Liver (tissue), 9 donors: ENCODE measurements around the gene WIZ. TPM values are rescaled to one million over a fixed set of nuclear protein-coding genes. Genes with fewer than 3 reads are reported as not detected.

Source experiments
- DNase-seq: peaks from one replicate; pipeline ENCODE4 v3.0.0-alpha.2; 2017; ENCODE audit warnings: low spot score
- H3K27ac ChIP-seq, 2 donors: one replicate each; pipeline ENCODE4 v1.7.0; 2013; ENCODE audit warnings: inconsistent platforms in 2 of 2, low read length in 2 of 2, control low read depth in 1 of 2, low read depth in 1 of 2, mild to moderate bottlenecking in 1 of 2
- H3K27me3 ChIP-seq, 4 donors: one replicate each; pipeline versions ENCODE4 v1.6.1 to v1.7.0; 2013; ENCODE audit warnings: low read length in 3 of 4, inconsistent platforms in 1 of 4, mild to moderate bottlenecking in 1 of 4, moderate library complexity in 1 of 4; ENCODE audit not compliant: control insufficient read depth in 4 of 4, insufficient read depth in 4 of 4
- H3K36me3 ChIP-seq, 4 donors: one replicate each; pipeline versions ENCODE4 v1.6.1 to v1.7.0; 2013; ENCODE audit warnings: low read length in 3 of 4, mild to moderate bottlenecking in 3 of 4, low read depth in 1 of 4, moderate library complexity in 1 of 4; ENCODE audit not compliant: control insufficient read depth in 4 of 4, insufficient read depth in 3 of 4
- H3K4me1 ChIP-seq, 4 donors: one replicate each; pipeline versions ENCODE4 v1.6.1 to v1.7.0; 2013; ENCODE audit warnings: low read length in 3 of 4, mild to moderate bottlenecking in 3 of 4, moderate library complexity in 1 of 4; ENCODE audit not compliant: control insufficient read depth in 4 of 4, insufficient read depth in 4 of 4
- H3K4me3 ChIP-seq, 3 donors: one replicate each; pipeline versions ENCODE4 v1.6.1 to v1.7.0; 2013; ENCODE audit warnings: low read length in 3 of 3, control low read depth in 1 of 3, low read depth in 1 of 3, mild to moderate bottlenecking in 1 of 3
- H3K9ac ChIP-seq, 2 donors: one replicate each; pipeline ENCODE4 v1.7.0; 2013; ENCODE audit warnings: low read length in 2 of 2, mild to moderate bottlenecking in 2 of 2, moderate library complexity in 2 of 2, control low read depth in 1 of 2, low read depth in 1 of 2
- H3K9me3 ChIP-seq, 4 donors: one replicate each; pipeline versions ENCODE4 v1.6.1 to v1.7.0; 2013; ENCODE audit warnings: low read length in 3 of 4; ENCODE audit not compliant: control insufficient read depth in 4 of 4
- EGR1 ChIP-seq, 2 donors: IDR thresholded peaks; 2 replicates each; pipeline ENCODE4 v1.6.1; 2016 to 2018; ENCODE audit warnings: antibody characterized with exemption in 2 of 2, low read depth in 2 of 2
- FOXA1 ChIP-seq: IDR thresholded peaks from 2 replicates; pipeline ENCODE4 v1.6.1; 2016; ENCODE audit warnings: antibody characterized with exemption
- FOXA2 ChIP-seq: IDR thresholded peaks from 2 replicates; pipeline ENCODE4 v1.6.1; 2016; ENCODE audit warnings: antibody characterized with exemption
- HNF4A ChIP-seq, 2 donors: conservative IDR thresholded peaks; 2 replicates each; pipeline ENCODE4 v1.6.1; 2016; ENCODE audit warnings: antibody characterized with exemption in 2 of 2, mild to moderate bottlenecking in 2 of 2
- HNF4G ChIP-seq: IDR thresholded peaks from 2 replicates; pipeline ENCODE4 v1.6.1; 2016; ENCODE audit warnings: antibody characterized with exemption
- JUND ChIP-seq, 2 donors: IDR thresholded peaks; 2 replicates each; pipeline ENCODE4 v1.6.1; 2016; ENCODE audit warnings: antibody characterized with exemption in 2 of 2
- MAX ChIP-seq: IDR thresholded peaks from 2 replicates; pipeline ENCODE4 v1.6.1; 2016; ENCODE audit warnings: antibody characterized with exemption
- NR2F2 ChIP-seq: IDR thresholded peaks from 2 replicates; pipeline ENCODE4 v1.6.1; 2016; ENCODE audit warnings: antibody characterized with exemption
- RXRA ChIP-seq, 2 donors: IDR thresholded peaks; 2 replicates each; pipeline ENCODE4 v1.6.1; 2017 to 2018; ENCODE audit warnings: antibody characterized with exemption in 2 of 2, mild to moderate bottlenecking in 1 of 2
- SP1 ChIP-seq: IDR thresholded peaks from 2 replicates; pipeline ENCODE4 v1.6.1; 2018; ENCODE audit warnings: antibody characterized with exemption, mild to moderate bottlenecking
- TAF1 ChIP-seq: conservative IDR thresholded peaks from 2 replicates; pipeline ENCODE4 v1.6.1; 2016; ENCODE audit warnings: antibody characterized with exemption, mild to moderate bottlenecking
- YY1 ChIP-seq: IDR thresholded peaks from 2 replicates; pipeline ENCODE4 v1.6.1; 2016; ENCODE audit warnings: antibody characterized with exemption, mild to moderate bottlenecking
- WGBS: extraction: QIAGEN DNeasy Blood & Tissue Kit; methylation state at CpG from one replicate; pipeline ENCODE4 v1.1.7; 2013; 5-methylcytosine and 5-hydroxymethylcytosine counted together
- polyA plus RNA-seq, 2 donors: library from polyadenylated mRNA; stranded (reverse) in 1 of 2; unstranded in 1 of 2; fragments of 200-250 nt in 1 of 2; fragments of >200 nt in 1 of 2; fragmentation: Nextera tagmentation in 1 of 2; extraction: Ambion mirVana in 1 of 2; gene quantifications; one replicate each; pipeline versions ENCODE4 v1.2.1 to v1.2.3, GENCODE V29; 2013 to 2015
- total RNA-seq, 2 donors: library from RNA; depleted of rRNA; stranded (reverse); fragments of >200 nt; gene quantifications; one replicate each; pipeline ENCODE4 v1.2.3, GENCODE V29; 2014
- TF ChIP-seq, protein P1 (sequence below): IDR thresholded peaks from 2 replicates; pipeline ENCODE4 v1.6.1; 2016; ENCODE audit warnings: antibody characterized with exemption, mild to moderate bottlenecking
- TF ChIP-seq, protein P2 (sequence below): IDR thresholded peaks from 2 replicates; pipeline ENCODE4 v1.6.1; 2016; ENCODE audit warnings: antibody characterized with exemption
- TF ChIP-seq, protein P3 (sequence below): fragments of 150-350 bp; IDR thresholded peaks from 2 replicates; pipeline ENCODE4 v1.5.1; 2017; ENCODE audit warnings: improper control_type of control experiment, low read depth, low read length; ENCODE audit not compliant: missing input control
- donor health status: healthy.
- donor health status: healthy.
- donor health status: healthy.
- donor health status: healthy.
- donor health status: healthy.

Gene WIZ
- total and polyA plus RNA-seq, 4 donors = 3.8 to 12.7 (median 8.6) TPM

GRCh38 chr19:15432018-15432494 lies 17.7 kb downstream of the WIZ start:
- TF ChIP-seq JUND (IDR thresholded peaks at IDR 0.05) = no peak
- TF ChIP-seq FOXA1 = no peak
- TF ChIP-seq HNF4A (conservative IDR thresholded peaks at IDR 0.05) = no peak
- TF ChIP-seq, protein P1, sequence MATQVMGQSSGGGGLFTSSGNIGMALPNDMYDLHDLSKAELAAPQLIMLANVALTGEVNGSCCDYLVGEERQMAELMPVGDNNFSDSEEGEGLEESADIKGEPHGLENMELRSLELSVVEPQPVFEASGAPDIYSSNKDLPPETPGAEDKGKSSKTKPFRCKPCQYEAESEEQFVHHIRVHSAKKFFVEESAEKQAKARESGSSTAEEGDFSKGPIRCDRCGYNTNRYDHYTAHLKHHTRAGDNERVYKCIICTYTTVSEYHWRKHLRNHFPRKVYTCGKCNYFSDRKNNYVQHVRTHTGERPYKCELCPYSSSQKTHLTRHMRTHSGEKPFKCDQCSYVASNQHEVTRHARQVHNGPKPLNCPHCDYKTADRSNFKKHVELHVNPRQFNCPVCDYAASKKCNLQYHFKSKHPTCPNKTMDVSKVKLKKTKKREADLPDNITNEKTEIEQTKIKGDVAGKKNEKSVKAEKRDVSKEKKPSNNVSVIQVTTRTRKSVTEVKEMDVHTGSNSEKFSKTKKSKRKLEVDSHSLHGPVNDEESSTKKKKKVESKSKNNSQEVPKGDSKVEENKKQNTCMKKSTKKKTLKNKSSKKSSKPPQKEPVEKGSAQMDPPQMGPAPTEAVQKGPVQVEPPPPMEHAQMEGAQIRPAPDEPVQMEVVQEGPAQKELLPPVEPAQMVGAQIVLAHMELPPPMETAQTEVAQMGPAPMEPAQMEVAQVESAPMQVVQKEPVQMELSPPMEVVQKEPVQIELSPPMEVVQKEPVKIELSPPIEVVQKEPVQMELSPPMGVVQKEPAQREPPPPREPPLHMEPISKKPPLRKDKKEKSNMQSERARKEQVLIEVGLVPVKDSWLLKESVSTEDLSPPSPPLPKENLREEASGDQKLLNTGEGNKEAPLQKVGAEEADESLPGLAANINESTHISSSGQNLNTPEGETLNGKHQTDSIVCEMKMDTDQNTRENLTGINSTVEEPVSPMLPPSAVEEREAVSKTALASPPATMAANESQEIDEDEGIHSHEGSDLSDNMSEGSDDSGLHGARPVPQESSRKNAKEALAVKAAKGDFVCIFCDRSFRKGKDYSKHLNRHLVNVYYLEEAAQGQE = no peak
- TF ChIP-seq NR2F2 = no peak
- TF ChIP-seq SP1 = no peak
- TF ChIP-seq MAX = no peak
- TF ChIP-seq RXRA (IDR thresholded peaks at IDR 0.05) = no peak
- no peak for TF ChIP-seq TAF1
- TF ChIP-seq, protein P2, sequence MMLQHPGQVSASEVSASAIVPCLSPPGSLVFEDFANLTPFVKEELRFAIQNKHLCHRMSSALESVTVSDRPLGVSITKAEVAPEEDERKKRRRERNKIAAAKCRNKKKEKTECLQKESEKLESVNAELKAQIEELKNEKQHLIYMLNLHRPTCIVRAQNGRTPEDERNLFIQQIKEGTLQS = no peak
- no peak for TF ChIP-seq EGR1 (IDR thresholded peaks at IDR 0.05; ENCODE audit: low read depth in 2 of 2)
- under 1% methylated on average over 44 of the region's 44 CpGs for WGBS
- Histone ChIP-seq H3K9me3 (no peaks in the 10 kb centered on the region), H3K4me1 (peaks cover 9 to 47% (median 33%) of the 10 kb centered on the region in 4 donors), H3K36me3 (peaks cover 0 to 11% (median under 1%) of the 10 kb centered on the region in 4 donors), H3K4me3 (peak overlapping the region; percentile 80 to 95 (median 94)), H3K27ac (peak overlapping the region; percentile 68 to 78), H3K9ac (peak overlapping the region; percentile 63 to 80), H3K27me3 (no peaks in the 10 kb centered on the region)
- no peak for DNase-seq

DNA sequence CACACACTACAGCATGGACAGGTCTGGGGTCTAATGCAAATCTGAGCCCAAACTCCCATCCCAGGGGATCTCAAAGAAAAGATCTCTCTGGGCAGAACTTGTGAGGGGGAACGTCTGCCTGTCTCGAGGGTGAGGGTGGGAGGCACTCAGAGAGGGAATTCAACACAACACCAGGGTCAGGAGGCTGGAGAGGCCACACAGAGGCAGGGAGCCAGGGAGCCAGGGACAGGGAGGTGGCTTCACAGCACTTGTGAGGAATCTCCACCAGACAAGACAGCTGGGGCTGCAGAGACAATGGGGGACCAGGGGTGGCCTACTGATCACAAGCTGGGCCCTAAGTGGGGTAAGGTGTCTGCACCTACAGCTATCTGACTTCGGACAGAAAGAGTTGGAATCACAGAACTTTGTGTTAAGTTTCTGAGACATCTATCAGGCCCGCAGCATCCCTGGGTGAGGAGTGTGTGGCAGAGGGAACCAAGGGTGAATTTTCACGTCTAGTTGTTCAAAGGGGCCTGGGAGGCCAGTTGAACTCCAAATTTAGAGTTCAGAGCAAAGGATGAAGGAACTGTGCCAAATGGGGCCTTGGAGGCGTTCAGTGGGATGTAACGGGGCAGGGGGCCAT lies 18.2 kb downstream of the WIZ start:
- peak overlapping the region; percentile 80 to 95 (median 94) for H3K4me3 ChIP-seq
- peak overlapping the region; percentile 68 to 78 for H3K27ac ChIP-seq
- no peaks in the 10 kb centered on the region for H3K9me3 ChIP-seq
- H3K27me3 ChIP-seq = no peaks in the 10 kb centered on the region
- peaks cover 0 to 15% (median 2%) of the 10 kb centered on the region in 4 donors for H3K36me3 ChIP-seq
- TF ChIP-seq RXRA (IDR thresholded peaks at IDR 0.05) (no peak), YY1 (no peak), JUND (IDR thresholded peaks at IDR 0.05) (no peak), SP1 (no peak)
- peak overlapping the region; percentile 63 to 80 for H3K9ac ChIP-seq
- no peak for DNase-seq
- peaks cover 12 to 52% (median 37%) of the 10 kb centered on the region in 4 donors for H3K4me1 ChIP-seq
- 19% methylated on average over 7 of the region's 7 CpGs for WGBS

DNA sequence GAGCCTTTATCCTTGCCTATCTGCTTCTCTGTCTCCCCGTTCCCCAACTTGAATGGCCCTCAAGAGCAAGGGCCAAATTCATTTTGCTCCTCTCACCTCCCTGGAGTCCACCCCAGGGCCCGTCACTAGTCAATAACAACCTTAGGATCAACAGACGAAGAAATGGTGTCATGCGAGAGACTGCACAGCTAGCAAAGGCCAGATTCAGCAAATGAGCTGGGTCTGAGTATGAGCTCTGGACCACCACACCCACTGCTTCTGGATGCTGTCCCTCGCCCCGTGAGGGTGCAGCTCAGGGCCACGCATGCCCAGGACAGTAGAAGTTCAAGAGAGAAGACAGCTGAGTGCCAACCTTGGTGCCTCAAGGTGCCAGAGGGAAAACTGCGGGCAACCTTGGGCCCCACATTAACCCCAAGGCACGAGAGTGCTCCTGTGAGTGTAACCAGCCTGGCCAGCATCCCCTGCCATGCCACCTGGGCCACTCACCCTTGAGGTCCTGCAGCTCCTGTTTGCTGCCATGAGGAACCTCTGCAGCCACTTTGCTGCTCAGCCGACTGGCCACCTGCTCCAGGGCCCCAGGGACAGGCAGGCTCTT lies 19.1 kb downstream of the WIZ start:
- peak overlapping the region in 1 of 3 donors; percentile 94 for H3K4me3 ChIP-seq
- H3K36me3 ChIP-seq = peaks cover 0 to 20% (median 3%) of the 10 kb centered on the region in 4 donors
- peaks cover 12 to 54% (median 43%) of the 10 kb centered on the region in 4 donors for H3K4me1 ChIP-seq
- no peaks in the 10 kb centered on the region for H3K9me3 ChIP-seq
- no peaks in the 10 kb centered on the region for H3K27me3 ChIP-seq
- 83% methylated on average over 10 of the region's 10 CpGs for WGBS
- DNase-seq = no peak
- no peak overlapping the region for H3K27ac ChIP-seq
- no peak overlapping the region for H3K9ac ChIP-seq
- TF ChIP-seq HNF4A (conservative IDR thresholded peaks at IDR 0.05) (no peak), NR2F2 (no peak), FOXA2 (no peak), JUND (IDR thresholded peaks at IDR 0.05) (no peak), HNF4G (no peak), TAF1 (no peak), RXRA (IDR thresholded peaks at IDR 0.05) (no peak)
- TF ChIP-seq, protein P3, sequence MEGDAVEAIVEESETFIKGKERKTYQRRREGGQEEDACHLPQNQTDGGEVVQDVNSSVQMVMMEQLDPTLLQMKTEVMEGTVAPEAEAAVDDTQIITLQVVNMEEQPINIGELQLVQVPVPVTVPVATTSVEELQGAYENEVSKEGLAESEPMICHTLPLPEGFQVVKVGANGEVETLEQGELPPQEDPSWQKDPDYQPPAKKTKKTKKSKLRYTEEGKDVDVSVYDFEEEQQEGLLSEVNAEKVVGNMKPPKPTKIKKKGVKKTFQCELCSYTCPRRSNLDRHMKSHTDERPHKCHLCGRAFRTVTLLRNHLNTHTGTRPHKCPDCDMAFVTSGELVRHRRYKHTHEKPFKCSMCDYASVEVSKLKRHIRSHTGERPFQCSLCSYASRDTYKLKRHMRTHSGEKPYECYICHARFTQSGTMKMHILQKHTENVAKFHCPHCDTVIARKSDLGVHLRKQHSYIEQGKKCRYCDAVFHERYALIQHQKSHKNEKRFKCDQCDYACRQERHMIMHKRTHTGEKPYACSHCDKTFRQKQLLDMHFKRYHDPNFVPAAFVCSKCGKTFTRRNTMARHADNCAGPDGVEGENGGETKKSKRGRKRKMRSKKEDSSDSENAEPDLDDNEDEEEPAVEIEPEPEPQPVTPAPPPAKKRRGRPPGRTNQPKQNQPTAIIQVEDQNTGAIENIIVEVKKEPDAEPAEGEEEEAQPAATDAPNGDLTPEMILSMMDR = no peak
- TF ChIP-seq, protein P1 = no peak
- TF ChIP-seq, protein P2 = no peak
